ENCODE results near the gene TCF25.

The TCF25 gene

GRCh38 chr16:89949121-89949742 is 75.8 kb downstream of the TCF25 start:
- no peak for DNase-seq

- no peak for DNase-seq
Observed at GRCh38 chr16:89949756-89950155, 76.4 kb downstream of the TCF25 start.

- DNase-seq = no peak
Observed at GRCh38 chr16:89951509-89951908, 78.1 kb downstream of the TCF25 start.

GRCh38 chr16:89952049-89952448 is 78.7 kb downstream of the TCF25 start:
- no peak for DNase-seq

GRCh38 chr16:89952551-89952950 is 79.2 kb downstream of the TCF25 start:
- no peak for DNase-seq

- DNase-seq = no peak
Observed at GRCh38 chr16:89953671-89954406, 80.4 kb downstream of the TCF25 start.

GRCh38 chr16:89954462-89954861 is 81.1 kb downstream of the TCF25 start:
- DNase-seq = no peak

- no peak for DNase-seq
Observed at GRCh38 chr16:89955001-89955685, 81.8 kb downstream of the TCF25 start.

GRCh38 chr16:89956505-89957215 is 83.3 kb downstream of the TCF25 start:
- no peak for DNase-seq

- DNase-seq = no peak
Observed at GRCh38 chr16:89957216-89957785, 83.9 kb downstream of the TCF25 start.

GRCh38 chr16:89958068-89958467 is 84.7 kb downstream of the TCF25 start:
- DNase-seq = no peak

- no peak for DNase-seq
Observed at GRCh38 chr16:89958596-89958995, 85.2 kb downstream of the TCF25 start.

GRCh38 chr16:89960966-89961365 is 87.6 kb downstream of the TCF25 start:
- DNase-seq = no peak

Measured in CD4-positive, alpha-beta T cell treated with Interleukin-21 for 1 hour (primary cell).